GM18907 (cell line): Measurements from ENCODE around the gene SPANXN5.
"Not testable (repeated sequence)": the region's sequence is repeated elsewhere in the genome, so short reads cannot be mapped to it uniquely, and the experiment has no call there.

Experiments used
- ATAC-seq: cut with Tn5 transposase; IDR thresholded peaks from one replicate; pipeline ENCODE4 v1.9.1; 2021; ENCODE audit warnings: mild to moderate bottlenecking, moderate library complexity; ENCODE audit not compliant: unreplicated experiment

SPANXN5 gene

DNA sequence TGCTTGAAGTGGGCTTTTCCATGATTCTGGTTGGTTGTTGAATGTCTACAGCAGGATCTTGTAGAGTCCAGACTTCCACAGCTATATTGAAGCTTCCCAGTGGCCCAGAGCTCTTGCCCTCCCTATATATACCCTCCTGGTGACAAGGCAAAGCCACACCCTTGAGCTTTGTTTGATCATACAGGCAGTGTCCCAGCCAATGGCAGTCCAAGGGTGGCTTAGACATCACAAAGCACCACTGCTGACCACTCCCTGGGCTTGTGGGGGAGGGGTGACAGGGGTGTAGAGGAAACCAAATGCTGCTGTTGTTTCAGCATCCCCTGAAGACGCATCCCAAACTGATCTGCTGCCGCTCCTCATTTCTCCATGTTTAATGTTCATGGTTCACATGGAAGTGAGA, at the start of gene SPANXN5:
Gene SPANXN5, minus strand, starts transcription at position 101 of the 400 bp plus-strand sequence. Its CDS starts 79 bp downstream, at position 22.
- not testable (repeated sequence) for ATAC-seq

DNA sequence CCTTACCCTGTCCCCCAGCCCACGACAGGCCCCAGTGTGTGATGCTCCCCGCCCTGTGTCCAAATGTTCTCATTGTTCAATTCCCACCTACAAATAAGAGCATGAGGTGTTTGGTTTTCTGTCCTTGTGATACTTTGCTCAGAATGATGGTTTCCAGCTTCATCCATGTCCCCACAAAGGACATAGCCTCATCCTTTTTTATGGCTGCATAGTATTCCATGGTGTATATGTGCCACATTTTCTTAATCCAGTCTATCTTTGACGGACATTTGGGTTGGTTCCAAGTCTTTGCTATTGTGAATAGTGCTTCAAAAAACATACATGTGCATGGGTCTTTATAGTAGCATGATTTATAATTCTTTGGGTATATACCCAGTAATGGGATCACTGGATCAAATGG, 46.4 kb upstream of the SPANXN5 start:
- ATAC-seq = not testable (repeated sequence)

DNA sequence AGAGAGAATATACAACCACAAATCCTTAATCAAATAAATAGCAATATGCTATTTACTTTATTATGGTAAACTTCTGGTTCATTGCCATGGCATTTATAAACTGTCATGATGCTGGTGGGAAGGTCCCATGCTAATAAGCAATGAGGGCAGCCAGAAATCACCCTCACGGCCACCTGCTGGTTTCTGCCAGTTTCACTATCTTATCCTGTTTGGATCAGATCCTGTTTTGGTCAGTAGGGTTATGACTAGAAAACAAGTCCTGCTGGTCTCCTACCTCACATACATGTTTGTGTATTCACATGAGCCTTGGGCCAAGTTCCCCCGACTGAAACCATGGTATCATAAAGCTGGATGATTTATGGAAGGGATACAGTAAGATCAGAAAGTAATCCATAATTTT, 41.9 kb upstream of the SPANXN5 start:
- no peak for ATAC-seq

DNA sequence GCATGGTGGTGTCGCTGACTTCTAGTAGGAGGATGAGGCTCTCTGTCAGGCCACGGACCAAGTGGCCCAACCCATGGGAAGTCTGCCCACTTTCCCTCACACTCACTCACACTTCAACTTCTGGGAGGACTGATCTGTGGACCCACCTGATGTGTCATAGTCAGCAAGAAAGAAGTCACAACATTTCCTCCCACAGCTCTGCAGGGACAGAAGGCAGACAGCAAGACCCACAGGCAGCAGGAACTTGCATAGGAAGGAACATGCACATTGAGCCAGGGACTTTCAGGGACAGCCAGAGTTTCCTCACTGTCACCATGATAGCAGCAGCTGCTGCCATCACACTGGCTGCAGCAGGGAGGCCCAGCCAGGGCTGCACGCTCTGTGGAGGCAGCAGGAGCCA, 33.3 kb upstream of the SPANXN5 start:
- no peak for ATAC-seq

DNA sequence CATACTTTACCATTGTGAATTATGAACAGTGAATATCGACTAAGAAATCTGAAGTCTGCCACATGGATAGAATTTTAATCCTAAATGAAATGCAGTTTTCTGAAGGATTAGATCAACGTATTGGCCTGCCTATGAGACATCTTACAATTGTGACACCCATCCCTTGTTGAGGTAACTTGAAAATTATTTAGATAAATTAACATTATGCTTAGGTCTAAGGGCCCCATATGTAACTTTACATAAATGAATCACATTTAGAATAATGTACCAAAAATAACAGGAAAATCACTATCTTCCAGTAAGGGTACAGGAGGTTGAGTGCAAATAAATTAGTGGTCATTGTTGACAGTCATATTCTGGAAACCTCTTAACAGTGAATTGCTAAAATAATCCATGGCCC, 27.4 kb upstream of the SPANXN5 start:
- no peak for ATAC-seq

DNA sequence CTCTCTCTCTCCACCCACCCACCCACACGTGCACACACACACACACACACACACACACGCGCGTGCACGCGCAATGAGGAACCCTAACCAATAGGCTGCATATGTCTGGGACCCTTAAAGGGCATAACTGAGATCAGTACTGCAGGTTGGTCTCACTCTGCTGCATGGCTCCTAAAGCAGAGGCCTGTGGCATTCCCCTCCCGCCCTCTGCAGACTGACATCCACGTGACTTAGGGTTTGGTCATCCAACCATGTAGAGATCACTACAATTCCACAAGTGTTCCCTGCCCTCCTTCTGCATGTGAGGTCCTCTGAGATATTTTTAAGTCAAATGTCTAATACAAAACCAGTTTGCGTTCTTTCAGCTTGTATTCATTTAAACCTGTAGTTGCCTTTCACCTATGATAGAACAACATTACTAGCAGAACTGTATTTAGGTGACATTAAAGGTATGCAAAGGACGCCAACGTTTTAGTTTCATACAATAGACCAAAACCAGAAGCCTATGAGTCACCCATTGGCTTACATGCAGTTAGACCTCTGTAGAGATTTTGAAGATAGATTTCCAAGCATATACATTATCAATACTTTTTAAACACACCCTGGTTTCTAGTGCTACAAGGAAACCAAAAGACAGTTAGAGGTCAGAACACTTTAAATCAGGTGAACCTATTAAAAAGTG, 24.0 kb upstream of the SPANXN5 start:
- ATAC-seq = no peak

- no peak for ATAC-seq
Measured at GRCh38 chrX:52819788-52820187, 22.6 kb upstream of the SPANXN5 start.

DNA sequence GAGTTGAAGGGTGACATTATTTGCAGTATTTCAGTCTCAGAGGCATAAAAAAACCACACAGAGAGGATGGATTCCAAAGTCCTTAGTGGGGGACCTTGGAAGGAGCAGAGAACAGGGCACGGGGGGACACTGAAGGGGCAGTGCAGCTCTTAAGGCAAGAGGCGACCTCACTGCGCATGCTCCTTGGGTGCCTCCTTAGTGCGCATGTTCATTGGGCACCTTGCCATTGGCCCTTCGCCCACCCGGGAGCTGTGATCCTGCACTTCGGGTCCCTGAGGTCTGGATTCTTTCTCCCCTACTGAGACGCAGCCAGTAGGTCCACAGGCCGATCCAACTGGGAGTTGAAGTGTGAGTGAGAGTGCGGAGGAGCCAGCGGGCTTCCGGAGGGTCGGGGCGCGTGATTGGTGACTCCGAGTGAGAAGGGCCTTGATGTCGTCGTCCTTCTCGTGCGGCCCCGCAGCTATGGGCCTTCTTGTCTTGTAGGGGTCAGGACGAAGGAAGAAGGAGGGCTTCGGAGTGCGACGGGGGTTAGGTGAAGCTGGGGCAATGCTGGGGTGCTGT, 13.9 kb upstream of the SPANXN5 start, which contains the start of gene XAGE5:
Gene XAGE5, plus strand, starts transcription at position 223 of the 561 bp plus-strand sequence. CDS start 1,280 bp downstream, outside the sequence.
- no peak for ATAC-seq

- ATAC-seq = not testable (repeated sequence)
Measured at GRCh38 chrX:52804876-52805275, 7.6 kb upstream of the SPANXN5 start.

DNA sequence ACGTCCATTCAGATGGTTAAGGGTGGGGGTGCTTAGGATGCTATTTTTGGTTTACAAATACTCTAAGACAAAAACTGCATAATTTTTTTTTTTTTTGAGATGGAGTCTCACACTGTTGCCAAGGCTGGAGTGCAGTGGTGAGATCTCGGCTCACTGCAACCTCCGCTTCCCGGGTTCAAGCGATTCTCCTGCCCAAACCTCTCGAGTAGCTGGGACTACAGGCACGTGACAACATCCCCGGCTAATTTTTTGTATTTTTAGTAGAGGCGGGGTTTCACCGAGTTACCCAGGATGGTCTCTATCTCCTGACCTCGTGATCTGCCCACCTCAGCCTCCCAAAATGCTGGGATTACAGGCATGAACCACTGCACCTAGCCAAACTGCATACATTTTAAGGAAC, 23.7 kb downstream of the SPANXN5 start:
- ATAC-seq = not testable (repeated sequence)

GRCh38 chrX:52765983-52766382, 31.2 kb downstream of the SPANXN5 start:
- ATAC-seq = not testable (repeated sequence)

GRCh38 chrX:52750952-52751351, 46.3 kb downstream of the SPANXN5 start, which contains the start of gene SSX2B:
Gene SSX2B, plus strand, starts transcription at chrX:52751252. Its CDS starts 1,429 bp downstream, at chrX:52752681.
- not testable (repeated sequence) for ATAC-seq
